Prostate gland (tissue), 2 donors: ENCODE measurements around the gene DOK4.

Experiments used
- POLR2A ChIP-seq: fragments of 450-650 bp; IDR thresholded peaks from one replicate; pipeline ENCODE4 v1.6.1; 2016; ENCODE audit warnings: antibody characterized with exemption, mild to moderate bottlenecking
- POLR2AphosphoS5 ChIP-seq: sonication (generic); formaldehyde crosslinking; IDR thresholded peaks from one replicate; pipeline ENCODE4 v1.6.1; 2017; ENCODE audit warnings: antibody characterized with exemption
- TF ChIP-seq, protein P1 (sequence below), 4 experiments: fragments of 200-600 bp in 2 of 4; fragments of 450-650 bp in 2 of 4; sonication (generic) in 2 of 4; IDR thresholded peaks; 1 replicate in 3 of 4; 2 replicates in 1 of 4; pipeline ENCODE4 v1.5.1; 2016 to 2019; ENCODE audit warnings: antibody characterized with exemption in 4 of 4, mild to moderate bottlenecking in 2 of 4, moderate library complexity in 2 of 4

DNA sequence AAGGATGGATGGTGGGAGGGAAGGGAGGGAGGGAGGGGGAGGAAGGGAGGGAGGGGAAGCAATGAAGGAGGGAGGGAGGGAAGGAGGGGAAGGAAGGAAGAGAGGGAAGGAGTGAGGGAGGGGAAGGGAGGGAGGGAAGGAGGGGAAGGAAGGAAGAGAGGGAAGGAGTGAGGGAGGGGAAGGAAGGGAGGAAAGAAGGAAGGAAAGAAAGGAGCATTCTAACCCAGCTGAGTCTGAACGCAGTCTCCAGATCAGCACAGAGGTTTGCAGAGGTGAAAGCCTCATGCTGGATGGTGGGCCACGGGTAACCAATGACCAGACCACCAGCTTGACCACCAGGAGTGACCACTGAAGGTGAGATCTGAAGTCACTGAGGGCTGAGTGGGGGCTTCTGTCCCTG is 63.1 kb downstream of the DOK4 start:
- TF ChIP-seq POLR2A (no peak), POLR2AphosphoS5 (no peak)
- TF ChIP-seq, protein P1, sequence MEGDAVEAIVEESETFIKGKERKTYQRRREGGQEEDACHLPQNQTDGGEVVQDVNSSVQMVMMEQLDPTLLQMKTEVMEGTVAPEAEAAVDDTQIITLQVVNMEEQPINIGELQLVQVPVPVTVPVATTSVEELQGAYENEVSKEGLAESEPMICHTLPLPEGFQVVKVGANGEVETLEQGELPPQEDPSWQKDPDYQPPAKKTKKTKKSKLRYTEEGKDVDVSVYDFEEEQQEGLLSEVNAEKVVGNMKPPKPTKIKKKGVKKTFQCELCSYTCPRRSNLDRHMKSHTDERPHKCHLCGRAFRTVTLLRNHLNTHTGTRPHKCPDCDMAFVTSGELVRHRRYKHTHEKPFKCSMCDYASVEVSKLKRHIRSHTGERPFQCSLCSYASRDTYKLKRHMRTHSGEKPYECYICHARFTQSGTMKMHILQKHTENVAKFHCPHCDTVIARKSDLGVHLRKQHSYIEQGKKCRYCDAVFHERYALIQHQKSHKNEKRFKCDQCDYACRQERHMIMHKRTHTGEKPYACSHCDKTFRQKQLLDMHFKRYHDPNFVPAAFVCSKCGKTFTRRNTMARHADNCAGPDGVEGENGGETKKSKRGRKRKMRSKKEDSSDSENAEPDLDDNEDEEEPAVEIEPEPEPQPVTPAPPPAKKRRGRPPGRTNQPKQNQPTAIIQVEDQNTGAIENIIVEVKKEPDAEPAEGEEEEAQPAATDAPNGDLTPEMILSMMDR (IDR thresholded peaks at IDR 0.05) = no peak
